Stomach smooth muscle (tissue), 2 donors: ENCODE data around the gene CDH18.

Experiments
- H3K27ac ChIP-seq: one replicate; pipeline ENCODE4 v1.7.0; 2013; ENCODE audit warnings: mild to moderate bottlenecking, low read length, inconsistent platforms
- H3K27me3 ChIP-seq, 2 donors: one replicate each; pipeline ENCODE4 v1.7.0; 2013; ENCODE audit warnings: low read length in 2 of 2; ENCODE audit not compliant: insufficient read depth in 2 of 2, control insufficient read depth in 1 of 2
- H3K36me3 ChIP-seq, 2 donors: one replicate each; pipeline ENCODE4 v1.7.0; 2013; ENCODE audit warnings: low read length in 2 of 2; ENCODE audit not compliant: control insufficient read depth in 2 of 2, insufficient read depth in 2 of 2
- H3K4me1 ChIP-seq: one replicate; pipeline ENCODE4 v1.7.0; 2013; ENCODE audit warnings: low read length; ENCODE audit not compliant: control insufficient read depth, insufficient read depth
- H3K4me3 ChIP-seq, 2 donors: one replicate each; pipeline ENCODE4 v1.7.0; 2013; ENCODE audit warnings: low read length in 2 of 2
- H3K9ac ChIP-seq, 2 donors: one replicate each; pipeline ENCODE4 v1.7.0; 2013; ENCODE audit warnings: low read length in 2 of 2, mild to moderate bottlenecking in 1 of 2
- H3K9me3 ChIP-seq, 2 donors: one replicate each; pipeline ENCODE4 v1.7.0; 2013; ENCODE audit warnings: low read length in 2 of 2; ENCODE audit not compliant: control insufficient read depth in 2 of 2
- donor health status: healthy.
- donor health status: Pancreatic carcinoma.

CDH18 gene, protein sequence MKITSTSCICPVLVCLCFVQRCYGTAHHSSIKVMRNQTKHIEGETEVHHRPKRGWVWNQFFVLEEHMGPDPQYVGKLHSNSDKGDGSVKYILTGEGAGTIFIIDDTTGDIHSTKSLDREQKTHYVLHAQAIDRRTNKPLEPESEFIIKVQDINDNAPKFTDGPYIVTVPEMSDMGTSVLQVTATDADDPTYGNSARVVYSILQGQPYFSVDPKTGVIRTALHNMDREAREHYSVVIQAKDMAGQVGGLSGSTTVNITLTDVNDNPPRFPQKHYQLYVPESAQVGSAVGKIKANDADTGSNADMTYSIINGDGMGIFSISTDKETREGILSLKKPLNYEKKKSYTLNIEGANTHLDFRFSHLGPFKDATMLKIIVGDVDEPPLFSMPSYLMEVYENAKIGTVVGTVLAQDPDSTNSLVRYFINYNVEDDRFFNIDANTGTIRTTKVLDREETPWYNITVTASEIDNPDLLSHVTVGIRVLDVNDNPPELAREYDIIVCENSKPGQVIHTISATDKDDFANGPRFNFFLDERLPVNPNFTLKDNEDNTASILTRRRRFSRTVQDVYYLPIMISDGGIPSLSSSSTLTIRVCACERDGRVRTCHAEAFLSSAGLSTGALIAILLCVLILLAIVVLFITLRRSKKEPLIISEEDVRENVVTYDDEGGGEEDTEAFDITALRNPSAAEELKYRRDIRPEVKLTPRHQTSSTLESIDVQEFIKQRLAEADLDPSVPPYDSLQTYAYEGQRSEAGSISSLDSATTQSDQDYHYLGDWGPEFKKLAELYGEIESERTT

DNA sequence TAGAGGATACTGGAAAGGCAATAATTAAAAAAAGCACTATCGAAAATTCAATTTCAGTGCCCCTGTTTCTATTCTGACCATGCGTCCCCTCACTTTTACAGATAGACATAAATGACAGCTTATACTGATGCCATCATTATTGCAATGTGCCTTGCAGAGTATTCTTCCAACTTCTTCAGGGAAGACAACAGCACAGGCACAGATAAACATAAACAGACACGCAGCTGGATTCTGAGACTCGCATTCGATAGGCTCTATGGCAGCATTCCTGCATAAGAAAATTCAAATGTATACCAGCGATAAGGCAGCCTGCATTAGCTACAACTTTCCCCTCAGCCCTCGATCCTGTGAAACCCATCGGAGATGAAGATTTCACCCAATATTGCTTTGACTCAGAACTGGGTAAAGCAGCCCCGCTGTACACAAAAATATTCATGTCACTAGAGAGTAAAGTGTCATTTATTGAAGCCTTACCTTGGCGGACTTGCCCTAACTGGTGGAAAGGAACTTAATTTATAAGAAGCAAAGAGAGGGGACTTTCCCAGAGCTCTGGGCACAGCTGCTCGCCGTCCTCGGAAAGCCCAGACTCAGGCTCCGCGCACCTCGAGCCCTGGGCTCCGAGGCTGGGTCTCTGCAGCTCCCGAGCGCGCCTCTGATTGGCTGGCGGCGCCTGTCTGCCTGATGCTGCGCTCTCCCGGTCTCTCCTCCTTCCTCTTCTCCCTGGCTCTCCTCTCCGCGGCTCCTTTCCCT lies at the start of gene CDH18:
Gene CDH18 (minus strand): TSS at position 589 of the 750 bp plus-strand sequence. CDS start 149,214 bp downstream, outside the sequence.
- Histone ChIP-seq H3K4me3 (peak within 1 kb of the TSS; percentile 31 to 50), H3K27ac (no peak within 1 kb of the TSS), H3K9ac (no peak within 1 kb of the TSS), H3K27me3 (peaks cover 0 to 6% of the 10 kb centered on the region in 2 donors), H3K4me1 (no peaks in the 10 kb centered on the region), H3K36me3 (no peaks in the 10 kb centered on the region), H3K9me3 (no peaks in the 10 kb centered on the region)

DNA sequence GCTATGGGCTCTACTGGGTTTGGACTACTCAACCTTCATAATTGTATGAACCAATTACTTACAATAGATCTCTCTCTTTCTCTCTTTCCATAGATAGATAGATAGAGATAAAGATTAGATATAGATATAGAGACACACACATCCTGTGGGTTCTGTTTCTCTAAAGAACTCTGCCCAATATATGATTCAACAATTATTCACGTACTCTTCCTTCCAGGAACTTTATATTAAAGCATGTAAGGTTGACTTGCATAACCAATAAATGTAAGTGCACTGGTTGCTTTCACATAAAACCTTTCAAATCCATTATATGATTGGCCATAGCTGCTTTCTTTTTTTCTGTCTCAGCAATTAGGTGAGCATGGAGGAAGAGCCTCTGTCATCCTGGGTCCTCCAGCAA lies 46.7 kb upstream of the CDH18 start:
- H3K36me3 ChIP-seq = no peaks in the 10 kb centered on the region
- H3K27me3 ChIP-seq = no peaks in the 10 kb centered on the region
- H3K4me3 ChIP-seq = no peak overlapping the region
- no peak overlapping the region for H3K27ac ChIP-seq
- no peak overlapping the region for H3K9ac ChIP-seq
- H3K9me3 ChIP-seq = no peaks in the 10 kb centered on the region
- no peaks in the 10 kb centered on the region for H3K4me1 ChIP-seq

DNA sequence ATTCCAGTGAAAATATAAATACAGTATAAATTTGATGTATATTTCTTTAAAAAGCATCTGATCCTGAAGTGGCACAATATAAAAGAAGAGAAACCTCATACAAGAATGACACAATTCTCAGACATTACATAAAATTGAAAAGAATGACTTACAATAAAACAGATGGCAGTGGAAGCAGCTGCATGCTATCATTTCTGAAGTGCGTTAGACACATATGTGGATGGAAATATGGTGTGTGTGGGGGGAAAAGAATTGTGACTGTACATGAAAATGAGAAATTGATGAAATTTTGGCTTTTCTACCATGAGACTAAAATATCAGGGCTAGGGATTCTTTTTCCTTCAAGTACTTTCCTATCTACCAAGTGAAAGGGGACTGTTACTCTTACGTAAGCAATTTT lies 45.9 kb upstream of the CDH18 start:
- Histone ChIP-seq H3K27ac (no peak overlapping the region), H3K36me3 (no peaks in the 10 kb centered on the region), H3K27me3 (no peaks in the 10 kb centered on the region)

DNA sequence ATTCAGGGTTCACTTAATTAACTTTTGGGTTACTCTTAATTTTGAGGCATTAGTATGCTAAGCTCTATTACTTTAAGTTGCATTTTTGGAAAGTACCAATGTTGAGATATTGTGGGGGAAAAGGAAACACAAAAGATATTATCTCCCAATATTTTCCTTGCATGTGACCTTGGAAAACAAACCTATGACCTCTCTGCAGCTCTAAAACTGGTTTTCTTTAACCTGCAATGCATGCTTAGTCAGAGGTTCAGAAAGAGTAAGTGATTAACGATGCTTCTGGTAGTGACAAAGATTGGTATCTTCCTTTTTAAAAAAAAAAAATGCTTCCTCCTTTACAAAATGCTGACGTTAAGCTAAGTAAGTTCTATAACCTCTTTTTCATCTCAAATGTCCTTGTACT lies 44.9 kb upstream of the CDH18 start:
- H3K27ac ChIP-seq = no peak overlapping the region

More for the DNA sequence above, 45.9 kb upstream of the CDH18 start:
- Histone ChIP-seq H3K9ac (no peak overlapping the region), H3K4me1 (no peaks in the 10 kb centered on the region), H3K4me3 (no peak overlapping the region), H3K9me3 (no peaks in the 10 kb centered on the region)

DNA sequence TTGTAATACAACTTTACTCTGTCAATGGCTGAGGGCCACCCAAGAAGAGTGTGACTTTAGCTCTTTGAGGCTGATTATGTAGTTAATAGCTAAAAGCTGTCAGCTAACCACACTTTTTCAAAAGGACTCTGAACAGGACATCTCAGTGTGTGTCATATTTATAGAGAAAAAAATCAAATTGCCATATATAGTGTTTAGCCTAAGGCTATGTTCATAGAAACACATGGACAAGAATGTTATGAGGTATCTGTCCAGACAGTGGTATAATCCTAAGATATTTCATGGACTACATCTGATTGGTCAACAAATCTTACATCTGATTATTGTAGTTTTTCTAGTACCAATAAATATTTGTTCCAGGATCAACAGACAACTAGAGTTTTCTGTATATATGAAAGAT lies 42.1 kb upstream of the CDH18 start:
- H3K9ac ChIP-seq = no peak overlapping the region
- H3K27me3 ChIP-seq = no peaks in the 10 kb centered on the region
- H3K4me1 ChIP-seq = no peaks in the 10 kb centered on the region
- no peak overlapping the region for H3K27ac ChIP-seq
- no peaks in the 10 kb centered on the region for H3K36me3 ChIP-seq
- H3K4me3 ChIP-seq = no peak overlapping the region
- no peaks in the 10 kb centered on the region for H3K9me3 ChIP-seq

More for the DNA sequence above, 44.9 kb upstream of the CDH18 start:
- Histone ChIP-seq H3K36me3 (no peaks in the 10 kb centered on the region), H3K9ac (no peak overlapping the region), H3K27me3 (no peaks in the 10 kb centered on the region), H3K4me1 (no peaks in the 10 kb centered on the region), H3K4me3 (no peak overlapping the region), H3K9me3 (no peaks in the 10 kb centered on the region)

DNA sequence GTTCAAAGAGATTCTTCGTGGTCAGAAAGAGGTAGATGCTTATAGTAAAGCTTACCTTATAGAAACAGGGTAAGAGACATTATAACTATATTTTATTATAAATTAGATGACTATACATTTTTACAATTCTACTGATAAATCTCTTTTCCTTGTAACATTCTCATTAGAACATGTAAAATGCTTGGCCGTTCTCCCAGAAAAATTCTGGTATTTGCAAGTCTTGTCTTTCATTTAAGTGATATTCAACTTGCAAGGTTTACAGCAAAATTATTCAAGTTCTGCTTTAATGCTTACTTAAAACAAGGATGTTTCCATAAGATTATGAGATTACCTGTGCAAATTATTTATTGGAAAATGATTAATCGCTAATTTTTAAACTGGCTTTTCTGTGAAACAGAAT lies 41.3 kb upstream of the CDH18 start:
- H3K9me3 ChIP-seq = no peaks in the 10 kb centered on the region
- no peaks in the 10 kb centered on the region for H3K36me3 ChIP-seq
- H3K9ac ChIP-seq = no peak overlapping the region
- no peak overlapping the region for H3K27ac ChIP-seq
- no peaks in the 10 kb centered on the region for H3K27me3 ChIP-seq
- H3K4me1 ChIP-seq = no peaks in the 10 kb centered on the region
- no peak overlapping the region for H3K4me3 ChIP-seq

DNA sequence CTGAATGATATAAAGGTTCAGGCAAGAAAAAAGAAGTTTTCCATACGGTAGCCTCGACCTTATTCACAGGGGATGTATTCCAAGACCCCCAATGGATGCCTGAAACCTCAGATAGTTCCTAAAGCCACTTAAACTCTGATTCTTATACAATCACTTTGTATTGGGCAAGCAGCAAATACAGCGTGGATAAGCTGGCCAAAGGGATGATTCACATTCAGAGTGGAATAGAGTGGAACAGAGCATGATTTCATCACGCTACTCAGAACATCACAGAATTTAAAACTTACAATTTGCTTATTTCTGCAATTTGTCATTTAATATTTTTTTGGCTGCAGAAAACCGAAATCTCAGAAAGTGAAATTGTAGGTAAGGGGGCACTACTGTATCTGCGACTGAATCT lies 40.5 kb upstream of the CDH18 start:
- Histone ChIP-seq H3K36me3 (no peaks in the 10 kb centered on the region), H3K4me1 (no peaks in the 10 kb centered on the region)

DNA sequence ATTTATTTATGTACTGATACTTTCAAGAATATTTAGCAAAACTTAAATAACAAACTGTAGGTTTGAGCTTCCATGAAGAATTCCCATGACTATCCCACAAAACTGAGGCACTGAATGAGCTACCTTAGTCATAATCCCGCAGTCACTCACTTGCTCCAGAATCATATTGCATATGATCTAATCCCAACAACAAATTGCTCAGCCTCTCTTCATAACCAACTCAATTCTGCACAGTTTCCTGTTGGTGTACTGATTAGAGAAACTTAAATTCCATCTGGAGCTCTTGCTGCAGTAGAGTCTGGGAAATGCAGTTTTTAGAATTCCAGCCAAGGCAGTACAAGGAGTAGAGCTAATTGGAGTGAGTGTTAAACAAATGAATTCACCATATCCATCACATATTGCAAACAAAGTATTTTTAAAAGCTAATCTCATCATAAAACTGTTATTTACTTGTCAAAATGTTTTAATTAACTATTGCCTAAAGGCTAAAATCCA lies 35.7 kb upstream of the CDH18 start:
- Histone ChIP-seq H3K36me3 (no peaks in the 10 kb centered on the region), H3K27ac (no peak overlapping the region), H3K9ac (no peak overlapping the region), H3K9me3 (no peaks in the 10 kb centered on the region), H3K4me3 (no peak overlapping the region), H3K27me3 (no peaks in the 10 kb centered on the region), H3K4me1 (no peaks in the 10 kb centered on the region)

More for the DNA sequence above, 40.5 kb upstream of the CDH18 start:
- Histone ChIP-seq H3K27me3 (no peaks in the 10 kb centered on the region), H3K9ac (no peak overlapping the region), H3K4me3 (no peak overlapping the region), H3K27ac (no peak overlapping the region), H3K9me3 (no peaks in the 10 kb centered on the region)

DNA sequence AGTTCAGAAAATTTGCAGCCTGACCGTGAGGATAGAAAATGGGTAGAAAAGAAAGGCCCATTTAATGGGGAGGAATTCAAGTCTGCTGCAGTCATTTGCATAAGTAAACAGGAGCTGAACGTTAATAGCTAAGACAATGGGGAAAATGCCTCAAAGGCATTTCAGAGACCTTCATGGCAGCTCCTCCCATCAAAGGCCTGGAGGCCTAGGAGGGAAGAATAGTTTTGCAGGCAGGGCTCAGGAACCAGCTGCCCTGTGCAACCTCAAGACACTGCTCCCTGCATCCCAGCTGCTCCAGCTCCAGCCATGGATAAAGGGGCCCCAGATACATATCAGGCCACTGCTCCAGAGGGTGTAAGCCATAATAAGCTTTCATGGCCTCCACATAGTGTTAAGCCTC lies 32.2 kb upstream of the CDH18 start:
- Histone ChIP-seq H3K9ac (no peak overlapping the region), H3K4me3 (no peak overlapping the region), H3K27me3 (no peaks in the 10 kb centered on the region), H3K9me3 (no peaks in the 10 kb centered on the region), H3K4me1 (no peaks in the 10 kb centered on the region), H3K27ac (no peak overlapping the region), H3K36me3 (no peaks in the 10 kb centered on the region)

DNA sequence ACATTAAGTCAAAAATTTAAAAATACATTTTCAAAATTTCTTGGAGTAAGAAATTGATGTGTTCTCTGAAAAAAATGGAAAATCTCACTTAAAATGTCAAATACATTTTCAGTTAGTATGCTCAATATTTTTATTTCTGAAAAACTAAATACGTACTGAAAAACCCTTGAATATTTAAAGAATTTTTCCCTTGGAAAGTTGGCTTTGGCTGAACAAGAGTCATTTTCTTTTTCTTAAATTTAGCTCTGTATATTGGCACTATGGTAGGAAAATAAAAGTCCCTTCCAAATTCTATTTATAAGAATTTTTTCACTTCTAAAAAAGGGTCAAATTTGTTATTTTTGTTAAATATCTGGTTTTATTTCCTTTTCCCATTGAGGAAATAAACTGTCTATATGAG lies 29.0 kb upstream of the CDH18 start:
- Histone ChIP-seq H3K27ac (no peak overlapping the region), H3K9me3 (no peaks in the 10 kb centered on the region), H3K36me3 (no peaks in the 10 kb centered on the region), H3K4me1 (no peaks in the 10 kb centered on the region), H3K4me3 (no peak overlapping the region), H3K9ac (no peak overlapping the region), H3K27me3 (no peaks in the 10 kb centered on the region)
